Mesothelial cell of epicardium (in vitro differentiated cells): ENCODE data around the gene FA2H. TPM values are rescaled to one million over a fixed set of nuclear protein-coding genes. Genes with fewer than 3 reads are reported as not detected.

Experiments
- DNase-seq, 2 experiments: peaks; one replicate each; pipeline ENCODE4 v3.0.0; 2021; ENCODE audit warnings: low spot score in 2 of 2; ENCODE audit not compliant: unreplicated experiment in 2 of 2
- H3K27ac Mint-ChIP-seq: 2 replicates; pipeline ENCODE4 v1.8.0; 2021; ENCODE audit warnings: mixed read lengths
- H3K27me3 Mint-ChIP-seq: 2 replicates; pipeline ENCODE4 v1.8.0; 2021; ENCODE audit warnings: low read depth, mixed read lengths
- H3K36me3 Mint-ChIP-seq: 2 replicates; pipeline ENCODE4 v1.8.0; 2021; ENCODE audit warnings: mixed read lengths
- H3K4me1 Mint-ChIP-seq: 2 replicates; pipeline ENCODE4 v1.8.0; 2021; ENCODE audit warnings: mixed read lengths
- H3K4me3 Mint-ChIP-seq: 2 replicates; pipeline ENCODE4 v1.8.0; 2021; ENCODE audit warnings: mild to moderate bottlenecking, moderate library complexity, mixed read lengths
- H3K9me3 Mint-ChIP-seq: 2 replicates; pipeline ENCODE4 v1.8.0; 2021; ENCODE audit warnings: mixed read lengths
- CTCF ChIP-seq: fragments of 200-600 bp; sonication (generic); IDR thresholded peaks from one replicate; pipeline ENCODE4 v1.5.0; 2021; ENCODE audit warnings: antibody characterized with exemption; ENCODE audit not compliant: unreplicated experiment
- total RNA-seq: library from RNA; stranded (reverse); gene quantifications from 3 replicates; pipeline ENCODE4 v1.2.1, GENCODE V29; 2021

Gene FA2H
- total RNA-seq, 1 donor from 2014 or later, result not detected

DNA sequence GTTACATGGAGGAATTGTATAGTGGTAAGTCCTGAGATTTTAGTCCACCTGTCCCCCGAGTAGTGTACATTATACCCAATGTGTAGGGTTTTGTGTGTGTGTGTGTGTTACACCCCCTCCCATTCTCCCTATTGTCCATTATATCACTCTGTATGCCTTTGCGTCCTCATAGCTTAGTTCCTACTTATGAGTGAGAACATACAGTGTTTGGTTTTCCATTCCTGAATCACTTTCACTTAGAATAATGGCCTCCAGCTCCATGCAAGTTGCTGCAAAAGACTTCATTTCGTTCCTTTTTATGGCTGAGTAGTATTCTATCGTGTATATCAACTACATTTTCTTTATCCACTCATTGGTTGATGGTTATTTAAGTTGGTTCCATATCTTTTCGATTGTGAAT, 635 bp upstream of the FA2H start:
- Mint-ChIP-seq H3K36me3 (no peaks in the 10 kb centered on the region), H3K4me3 (peak overlapping the region; percentile 38), H3K4me1 (peaks cover 5% of the 10 kb centered on the region), H3K27ac (no peak overlapping the region), H3K27me3 (peaks cover 61% of the 10 kb centered on the region), H3K9me3 (no peaks in the 10 kb centered on the region)
- TF ChIP-seq CTCF, result no peak
- no peak for DNase-seq

GRCh38 chr16:74773446-74774222, 986 bp downstream of the FA2H start:
- no peaks in the 10 kb centered on the region for H3K9me3 Mint-ChIP-seq
- TF ChIP-seq CTCF, result no peak
- H3K36me3 Mint-ChIP-seq, result no peaks in the 10 kb centered on the region
- DNase-seq, result no peak
- H3K27me3 Mint-ChIP-seq, result peaks cover 66% of the 10 kb centered on the region
- no peak overlapping the region for H3K27ac Mint-ChIP-seq
- peak overlapping the region; percentile 64 for H3K4me3 Mint-ChIP-seq
- H3K4me1 Mint-ChIP-seq, result peaks cover 5% of the 10 kb centered on the region

DNA sequence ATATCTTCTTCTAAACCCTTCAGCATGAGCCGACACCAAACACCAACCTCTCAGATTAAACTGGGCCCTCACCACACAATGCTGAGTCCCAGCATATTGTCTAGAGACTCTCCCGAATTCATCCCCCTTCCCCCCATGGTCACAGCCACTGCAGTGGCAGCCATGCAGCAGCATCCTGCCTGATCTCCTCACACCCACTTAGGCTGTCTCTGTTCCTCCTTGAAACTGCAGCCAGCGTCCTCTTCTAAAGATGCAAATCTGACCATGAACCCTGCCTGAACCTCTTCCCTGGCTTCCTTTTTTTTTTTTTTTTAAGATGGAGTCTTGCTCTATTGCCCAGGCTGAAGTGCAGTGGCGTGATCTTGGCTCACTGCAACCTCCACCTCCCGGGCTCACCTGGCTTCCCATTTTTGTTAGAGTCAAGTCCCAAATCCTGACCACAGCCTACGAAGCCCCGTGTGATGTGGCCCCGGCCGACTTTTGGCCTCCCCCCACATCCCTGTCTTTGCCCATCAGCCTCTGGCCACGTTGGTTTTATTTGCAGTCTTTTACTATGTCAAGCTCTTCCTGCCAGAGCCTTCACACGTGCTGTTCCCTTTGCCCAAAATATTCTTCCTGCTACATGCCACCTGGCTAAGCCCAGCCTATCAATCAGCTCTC, 2.8 kb downstream of the FA2H start:
- Mint-ChIP-seq H3K27ac (no peak overlapping the region), H3K27me3 (peaks cover 80% of the 10 kb centered on the region), H3K36me3 (no peaks in the 10 kb centered on the region)

DNA sequence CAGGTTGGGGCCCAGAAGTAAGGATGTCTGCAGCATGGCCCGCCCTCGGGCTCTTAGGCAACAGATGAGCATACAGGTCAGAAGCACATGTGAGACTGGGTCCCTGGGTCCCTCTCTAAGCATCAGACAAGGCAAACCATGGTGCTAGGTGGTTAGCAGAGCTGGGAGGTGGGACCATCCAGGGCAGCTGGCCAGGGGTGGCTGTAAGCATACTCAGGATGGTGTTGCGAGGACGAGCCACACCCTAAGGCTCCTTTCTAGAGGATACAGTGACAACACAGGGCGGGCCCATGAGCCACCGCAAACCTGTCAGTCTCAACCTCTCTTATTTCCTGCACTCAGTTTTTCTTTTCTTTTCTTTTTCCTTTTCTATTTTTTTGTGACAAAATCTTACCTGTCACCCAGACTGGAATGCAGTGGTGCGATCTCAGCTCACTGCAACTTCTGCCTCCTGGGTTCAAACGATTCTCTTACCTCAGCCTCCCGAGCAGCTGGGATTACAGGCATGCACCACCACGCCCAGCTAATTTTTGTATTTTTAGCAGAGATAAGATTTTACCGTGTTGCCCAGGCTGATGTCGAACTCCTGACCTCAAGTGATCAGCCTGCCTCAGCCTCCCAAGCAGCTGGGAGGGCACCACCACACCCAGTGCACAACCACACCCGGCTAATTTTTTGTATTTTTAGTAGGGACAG, 3.6 kb downstream of the FA2H start:
- peaks cover 5% of the 10 kb centered on the region for H3K4me1 Mint-ChIP-seq
- H3K36me3 Mint-ChIP-seq, result no peaks in the 10 kb centered on the region
- H3K4me3 Mint-ChIP-seq, result no peak overlapping the region
- peaks cover 78% of the 10 kb centered on the region for H3K27me3 Mint-ChIP-seq
- H3K27ac Mint-ChIP-seq, result no peak overlapping the region
- peaks cover 8% of the 10 kb centered on the region for H3K9me3 Mint-ChIP-seq
- DNase-seq, result no peak
- TF ChIP-seq CTCF, result no peak

More for the DNA sequence above, 2.8 kb downstream of the FA2H start:
- no peak for TF ChIP-seq CTCF
- Mint-ChIP-seq H3K4me1 (peaks cover 5% of the 10 kb centered on the region), H3K9me3 (peaks cover 8% of the 10 kb centered on the region), H3K4me3 (no peak overlapping the region)
- no peak for DNase-seq

GRCh38 chr16:74769586-74770190, 4.9 kb downstream of the FA2H start:
- Mint-ChIP-seq H3K27ac (no peak overlapping the region), H3K36me3 (no peaks in the 10 kb centered on the region), H3K9me3 (peaks cover 8% of the 10 kb centered on the region), H3K4me1 (peaks cover 5% of the 10 kb centered on the region), H3K4me3 (no peak overlapping the region), H3K27me3 (peaks cover 70% of the 10 kb centered on the region)
- DNase-seq, result no peak
- no peak for TF ChIP-seq CTCF
